Measurements from ENCODE around the gene ZMIZ1. TPM values are rescaled to one million over a fixed set of nuclear protein-coding genes. Genes with fewer than 3 reads are reported as not detected.

ZMIZ1 gene
- total and polyA plus RNA-seq, 2 experiments from 2014 or later, result 9.2 to 30.9 TPM

DNA sequence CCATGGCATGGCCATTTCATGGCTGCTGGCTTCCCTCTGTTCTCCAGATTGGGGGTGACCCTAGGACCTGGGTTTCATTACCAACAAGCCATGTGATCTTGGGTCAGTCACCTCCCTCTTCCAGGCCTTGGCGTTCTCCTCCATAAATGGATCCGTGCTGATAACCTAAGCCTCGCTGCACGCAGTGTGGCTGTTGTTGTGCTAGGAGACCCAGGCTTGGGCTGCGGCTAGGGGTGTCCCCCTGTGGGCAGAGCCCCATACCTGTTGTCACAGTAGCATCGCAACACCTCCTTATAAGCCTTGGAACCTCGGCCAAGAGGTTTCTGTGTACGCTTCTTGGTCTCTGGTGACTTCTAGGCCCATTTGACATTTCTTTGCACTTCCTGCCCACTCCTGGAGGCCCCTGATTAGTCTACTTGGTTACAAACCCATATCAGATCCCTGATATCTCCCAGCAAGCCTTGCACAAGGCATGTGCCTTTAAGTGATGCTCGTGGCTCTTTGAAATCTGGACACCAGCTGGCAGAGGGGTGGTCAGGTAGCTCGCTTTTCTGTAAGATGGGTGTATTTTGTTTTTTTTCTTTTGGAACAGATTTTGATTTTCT, 23.6 kb downstream of the ZMIZ1 start:
- no peak for TF ChIP-seq EZH2phosphoT487 (IDR thresholded peaks at IDR 0.05; ENCODE audit: unreplicated experiment)
- TF ChIP-seq CTCF (conservative IDR thresholded peaks at IDR 0.05; ENCODE audit: low read depth in 2 of 2), result no peak
- no peak for TF ChIP-seq REST (IDR thresholded peaks at IDR 0.05; ENCODE audit: unreplicated experiment)
- TF ChIP-seq, protein P1, sequence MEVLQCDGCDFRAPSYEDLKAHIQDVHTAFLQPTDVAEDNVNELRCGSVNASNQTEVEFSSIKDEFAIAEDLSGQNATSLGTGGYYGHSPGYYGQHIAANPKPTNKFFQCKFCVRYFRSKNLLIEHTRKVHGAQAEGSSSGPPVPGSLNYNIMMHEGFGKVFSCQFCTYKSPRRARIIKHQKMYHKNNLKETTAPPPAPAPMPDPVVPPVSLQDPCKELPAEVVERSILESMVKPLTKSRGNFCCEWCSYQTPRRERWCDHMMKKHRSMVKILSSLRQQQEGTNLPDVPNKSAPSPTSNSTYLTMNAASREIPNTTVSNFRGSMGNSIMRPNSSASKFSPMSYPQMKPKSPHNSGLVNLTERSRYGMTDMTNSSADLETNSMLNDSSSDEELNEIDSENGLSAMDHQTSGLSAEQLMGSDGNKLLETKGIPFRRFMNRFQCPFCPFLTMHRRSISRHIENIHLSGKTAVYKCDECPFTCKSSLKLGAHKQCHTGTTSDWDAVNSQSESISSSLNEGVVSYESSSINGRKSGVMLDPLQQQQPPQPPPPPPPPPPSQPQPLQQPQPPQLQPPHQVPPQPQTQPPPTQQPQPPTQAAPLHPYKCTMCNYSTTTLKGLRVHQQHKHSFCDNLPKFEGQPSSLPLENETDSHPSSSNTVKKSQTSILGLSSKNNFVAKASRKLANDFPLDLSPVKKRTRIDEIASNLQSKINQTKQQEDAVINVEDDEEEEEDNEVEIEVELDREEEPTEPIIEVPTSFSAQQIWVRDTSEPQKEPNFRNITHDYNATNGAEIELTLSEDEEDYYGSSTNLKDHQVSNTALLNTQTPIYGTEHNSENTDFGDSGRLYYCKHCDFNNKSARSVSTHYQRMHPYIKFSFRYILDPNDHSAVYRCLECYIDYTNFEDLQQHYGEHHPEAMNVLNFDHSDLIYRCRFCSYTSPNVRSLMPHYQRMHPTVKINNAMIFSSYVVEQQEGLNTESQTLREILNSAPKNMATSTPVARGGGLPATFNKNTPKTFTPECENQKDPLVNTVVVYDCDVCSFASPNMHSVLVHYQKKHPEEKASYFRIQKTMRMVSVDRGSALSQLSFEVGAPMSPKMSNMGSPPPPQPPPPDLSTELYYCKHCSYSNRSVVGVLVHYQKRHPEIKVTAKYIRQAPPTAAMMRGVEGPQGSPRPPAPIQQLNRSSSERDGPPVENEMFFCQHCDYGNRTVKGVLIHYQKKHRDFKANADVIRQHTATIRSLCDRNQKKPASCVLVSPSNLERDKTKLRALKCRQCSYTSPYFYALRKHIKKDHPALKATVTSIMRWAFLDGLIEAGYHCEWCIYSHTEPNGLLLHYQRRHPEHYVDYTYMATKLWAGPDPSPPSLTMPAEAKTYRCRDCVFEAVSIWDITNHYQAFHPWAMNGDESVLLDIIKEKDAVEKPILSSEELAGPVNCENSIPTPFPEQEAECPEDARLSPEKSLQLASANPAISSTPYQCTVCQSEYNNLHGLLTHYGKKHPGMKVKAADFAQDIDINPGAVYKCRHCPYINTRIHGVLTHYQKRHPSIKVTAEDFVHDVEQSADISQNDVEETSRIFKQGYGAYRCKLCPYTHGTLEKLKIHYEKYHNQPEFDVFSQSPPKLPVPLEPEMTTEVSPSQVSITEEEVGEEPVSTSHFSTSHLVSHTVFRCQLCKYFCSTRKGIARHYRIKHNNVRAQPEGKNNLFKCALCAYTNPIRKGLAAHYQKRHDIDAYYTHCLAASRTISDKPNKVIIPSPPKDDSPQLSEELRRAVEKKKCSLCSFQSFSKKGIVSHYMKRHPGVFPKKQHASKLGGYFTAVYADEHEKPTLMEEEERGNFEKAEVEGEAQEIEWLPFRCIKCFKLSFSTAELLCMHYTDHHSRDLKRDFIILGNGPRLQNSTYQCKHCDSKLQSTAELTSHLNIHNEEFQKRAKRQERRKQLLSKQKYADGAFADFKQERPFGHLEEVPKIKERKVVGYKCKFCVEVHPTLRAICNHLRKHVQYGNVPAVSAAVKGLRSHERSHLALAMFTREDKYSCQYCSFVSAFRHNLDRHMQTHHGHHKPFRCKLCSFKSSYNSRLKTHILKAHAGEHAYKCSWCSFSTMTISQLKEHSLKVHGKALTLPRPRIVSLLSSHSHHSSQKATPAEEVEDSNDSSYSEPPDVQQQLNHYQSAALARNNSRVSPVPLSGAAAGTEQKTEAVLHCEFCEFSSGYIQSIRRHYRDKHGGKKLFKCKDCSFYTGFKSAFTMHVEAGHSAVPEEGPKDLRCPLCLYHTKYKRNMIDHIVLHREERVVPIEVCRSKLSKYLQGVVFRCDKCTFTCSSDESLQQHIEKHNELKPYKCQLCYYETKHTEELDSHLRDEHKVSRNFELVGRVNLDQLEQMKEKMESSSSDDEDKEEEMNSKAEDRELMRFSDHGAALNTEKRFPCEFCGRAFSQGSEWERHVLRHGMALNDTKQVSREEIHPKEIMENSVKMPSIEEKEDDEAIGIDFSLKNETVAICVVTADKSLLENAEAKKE (CRISPR knock-in tag; IDR thresholded peaks at IDR 0.05), result no peak
- no peak for TF ChIP-seq CREB1 (CRISPR knock-in tag; IDR thresholded peaks at IDR 0.05; ENCODE audit: low read depth)
- no peak for TF ChIP-seq JUNB (IDR thresholded peaks at IDR 0.05; ENCODE audit: unreplicated experiment)
- TF ChIP-seq ZNF331 (CRISPR knock-in tag; IDR thresholded peaks at IDR 0.05; ENCODE audit: low read depth), result no peak
- TF ChIP-seq EZH2 (IDR thresholded peaks at IDR 0.05; ENCODE audit: low read depth, unreplicated experiment), result no peak
- no peak for TF ChIP-seq ZNF114 (CRISPR knock-in tag; IDR thresholded peaks at IDR 0.05)
- TF ChIP-seq STAT1 (IDR thresholded peaks at IDR 0.05; ENCODE audit: unreplicated experiment), result no peak
- TF ChIP-seq, protein P2, sequence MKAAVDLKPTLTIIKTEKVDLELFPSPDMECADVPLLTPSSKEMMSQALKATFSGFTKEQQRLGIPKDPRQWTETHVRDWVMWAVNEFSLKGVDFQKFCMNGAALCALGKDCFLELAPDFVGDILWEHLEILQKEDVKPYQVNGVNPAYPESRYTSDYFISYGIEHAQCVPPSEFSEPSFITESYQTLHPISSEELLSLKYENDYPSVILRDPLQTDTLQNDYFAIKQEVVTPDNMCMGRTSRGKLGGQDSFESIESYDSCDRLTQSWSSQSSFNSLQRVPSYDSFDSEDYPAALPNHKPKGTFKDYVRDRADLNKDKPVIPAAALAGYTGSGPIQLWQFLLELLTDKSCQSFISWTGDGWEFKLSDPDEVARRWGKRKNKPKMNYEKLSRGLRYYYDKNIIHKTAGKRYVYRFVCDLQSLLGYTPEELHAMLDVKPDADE (IDR thresholded peaks at IDR 0.05), result no peak
- no peak for TF ChIP-seq POLR2AphosphoS5 (IDR thresholded peaks at IDR 0.05; ENCODE audit: low read depth)
- TF ChIP-seq NANOG (IDR thresholded peaks at IDR 0.05; ENCODE audit: borderline replicate concordance), result no peak
- no peak overlapping the region for H3K4me3 ChIP-seq
- H3K27me3 ChIP-seq (ENCODE audit: insufficient read depth), result no peaks in the 10 kb centered on the region
- peaks cover 4% of the 10 kb centered on the region; the same call in 1 of the 2 replicates for H3K4me1 ChIP-seq (ENCODE audit: insufficient read depth)
- DNase-seq (ENCODE audit: low spot score) (no peak), ATAC-seq (no peak)
- H3K36me3 ChIP-seq (ENCODE audit: insufficient read depth), result no peaks in the 10 kb centered on the region
- H3K4me1 Mint-ChIP-seq, result peaks cover 58% of the 10 kb centered on the region
- H3F3A ChIP-seq (replicated peaks; ENCODE audit: low read depth), result no peaks in the 10 kb centered on the region
- H3K79me2 ChIP-seq (replicated peaks; ENCODE audit: insufficient read depth), result peaks cover 92% of the 10 kb centered on the region
- H2AFZ ChIP-seq, result no peak overlapping the region
- H3K4me2 ChIP-seq, result no peak overlapping the region
- no peak overlapping the region for H3K27ac ChIP-seq (ENCODE audit: low read depth)
- no peaks in the 10 kb centered on the region for H3K9me2 ChIP-seq (ENCODE audit: insufficient read depth)
- peaks cover 22% of the 10 kb centered on the region for H3K27me3 Mint-ChIP-seq (ENCODE audit: insufficient read depth, low read depth, poor library complexity)
- no peaks in the 10 kb centered on the region; the same call in 2 of the 3 replicates for H3K36me3 Mint-ChIP-seq (ENCODE audit: low read depth)
- H3K4me3 Mint-ChIP-seq, result no peak overlapping the region
- H3K27ac Mint-ChIP-seq, result no peak overlapping the region
- no peaks in the 10 kb centered on the region for H3K9me3 Mint-ChIP-seq
- peaks cover 7% of the 10 kb centered on the region for H4K20me1 ChIP-seq (replicated peaks; ENCODE audit: insufficient read depth)

Measured in GM23338 (cell line).